PC-9 (cell line): ENCODE measurements around the gene SPATA17. TPM values are rescaled to one million over a fixed set of nuclear protein-coding genes. Genes with fewer than 3 reads are reported as not detected.

ENCODE experiments used
- BruUV-seq: library from RNA; stranded (reverse); fragments of 400-500 nt; replicated peaks from 2 replicates; lab custom pipeline; 2021; lab: Mats Ljungman, UMichigan
- CTCF ChIA-PET: fragments of 300-600 bp; sonication (Branson Sonifier 250); formaldehyde crosslinking; loops from one replicate; lab custom pipeline; 2022; ENCODE audit warnings: antibody characterized with exemption; lab: Charles Lee
- POLR2A ChIA-PET: fragments of 300-600 bp; sonication (Branson Sonifier 250); formaldehyde crosslinking; loops from one replicate; lab custom pipeline; 2022; ENCODE audit warnings: antibody characterized with exemption; ENCODE audit not compliant: unreplicated experiment; lab: Charles Lee
- DNase-seq, 2 experiments: peaks; one replicate each; pipeline versions ENCODE4 v3.0.0 to v3.0.0-alpha.2; 2015 to 2022; ENCODE audit warnings: mixed read lengths in 1 of 2
- H2AFZ ChIP-seq: fragments of 200-600 bp; sonication (generic); 2 replicates; pipeline ENCODE4 v1.8.1; 2017; ENCODE audit warnings: antibody characterized with exemption
- H3F3A ChIP-seq: fragments of 200-600 bp; sonication (generic); 2 replicates; pipeline ENCODE4 v1.8.1; 2017; ENCODE audit warnings: antibody characterized with exemption, mild to moderate bottlenecking, low read depth; ENCODE audit not compliant: insufficient read depth
- H3K27ac ChIP-seq: fragments of 200-600 bp; sonication (generic); 2 replicates; pipeline ENCODE4 v1.6.1; 2016; ENCODE audit warnings: mixed run types
- H3K27me3 ChIP-seq: fragments of 200-600 bp; sonication (generic); 2 replicates; pipeline ENCODE4 v1.6.1; 2016; ENCODE audit warnings: low read depth, mixed run types; ENCODE audit not compliant: insufficient read depth
- H3K36me3 ChIP-seq: fragments of 200-600 bp; sonication (generic); 2 replicates; pipeline ENCODE4 v1.6.1; 2016; ENCODE audit warnings: low read depth, mixed run types
- H3K4me1 ChIP-seq: fragments of 200-600 bp; sonication (generic); replicated peaks from 2 replicates; pipeline ENCODE4 v1.6.1; 2016; ENCODE audit warnings: mixed run types; ENCODE audit not compliant: insufficient read depth
- H3K4me2 ChIP-seq: fragments of 200-600 bp; sonication (generic); 2 replicates; pipeline ENCODE4 v1.6.1; 2017; ENCODE audit warnings: mixed run types
- H3K4me3 ChIP-seq: fragments of 200-600 bp; sonication (generic); 2 replicates; pipeline ENCODE4 v1.6.1; 2016; ENCODE audit warnings: mixed run types
- H3K79me2 ChIP-seq: fragments of 200-600 bp; sonication (generic); 2 replicates; pipeline ENCODE4 v1.6.1; 2017; ENCODE audit warnings: low read depth, mixed run types
- H3K9me2 ChIP-seq: fragments of 200-600 bp; sonication (generic); 2 replicates; pipeline ENCODE4 v1.8.1; 2017; ENCODE audit warnings: mild to moderate bottlenecking; ENCODE audit not compliant: insufficient read depth
- H3K9me3 ChIP-seq: fragments of 200-600 bp; sonication (generic); 2 replicates; pipeline ENCODE4 v1.8.1; 2016; ENCODE audit warnings: low read depth; ENCODE audit not compliant: insufficient read depth
- H4K20me1 ChIP-seq: fragments of 200-600 bp; sonication (generic); 2 replicates; pipeline ENCODE4 v1.8.1; 2017; ENCODE audit not compliant: insufficient read depth
- CTCF ChIP-seq: fragments of 200-600 bp; sonication (generic); conservative IDR thresholded peaks from 2 replicates; pipeline ENCODE4 v1.6.1; 2017; ENCODE audit warnings: mixed run types, antibody characterized with exemption, mild to moderate bottlenecking, moderate library complexity
- EZH2 ChIP-seq: fragments of 200-600 bp; sonication (generic); IDR thresholded peaks from 2 replicates; pipeline ENCODE4 v1.8.0; 2017; ENCODE audit warnings: antibody characterized with exemption, low read depth
- intact Hi-C: fragments of 100-400 bp; cut with micrococcal nuclease; formaldehyde crosslinking; loops from one replicate; pipeline ENCODE4 v1.10.0; 2022; ENCODE audit not compliant: unreplicated experiment
- total RNA-seq: library from RNA; stranded (reverse); gene quantifications from 2 replicates; pipeline ENCODE4 v1.2.3, GENCODE V29; 2021

SPATA17 gene
- total RNA-seq, 1 experiment from 2014 or later = 8.9 TPM

DNA sequence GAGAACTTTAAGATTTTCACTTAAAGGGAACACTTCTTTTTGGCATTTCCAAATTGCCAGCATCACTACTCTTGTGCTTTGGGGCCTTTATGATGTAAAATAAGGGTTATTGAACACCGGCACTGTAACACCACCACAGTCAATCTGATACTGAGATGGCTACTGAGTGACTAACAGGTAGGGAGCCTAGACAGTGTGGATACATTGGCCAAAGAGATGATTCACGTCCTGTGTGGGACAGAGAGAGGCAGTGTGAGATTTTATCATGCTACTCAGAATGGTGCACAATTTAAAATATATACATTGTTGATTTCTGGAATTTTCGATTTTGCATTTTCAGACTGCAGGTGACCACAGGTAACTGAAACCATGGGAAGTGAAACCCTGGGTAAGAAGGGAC lies 261.6 kb downstream of the SPATA17 start:
- Histone ChIP-seq H3K9me2 (no peaks in the 10 kb centered on the region), H4K20me1 (no peaks in the 10 kb centered on the region), H3F3A (no peaks in the 10 kb centered on the region), H3K79me2 (no peaks in the 10 kb centered on the region), H3K4me1 (no peaks in the 10 kb centered on the region), H3K36me3 (no peaks in the 10 kb centered on the region), H3K27me3 (no peaks in the 10 kb centered on the region), H3K27ac (no peak overlapping the region), H3K9me3 (no peaks in the 10 kb centered on the region), H3K4me2 (no peak overlapping the region), H3K4me3 (no peak overlapping the region), H2AFZ (no peak overlapping the region)
- DNase-seq = no peak
- TF ChIP-seq EZH2 (no peak), CTCF (no peak)
- ChIA-PET CTCF (no interaction called here), POLR2A (no interaction called here)
- intact Hi-C loops = no loop called here
- BruUV-seq = no TSS peak

GRCh38 chr1:217895841-217896240 lies 264.7 kb downstream of the SPATA17 start:
- ChIA-PET POLR2A (no interaction called here), CTCF (no interaction called here)
- TF ChIP-seq EZH2 (no peak), CTCF (no peak)
- Histone ChIP-seq H3K27ac (no peak overlapping the region), H3K4me2 (no peak overlapping the region), H3K9me3 (no peaks in the 10 kb centered on the region), H3K36me3 (no peaks in the 10 kb centered on the region), H3K27me3 (no peaks in the 10 kb centered on the region), H3F3A (no peaks in the 10 kb centered on the region), H3K79me2 (no peaks in the 10 kb centered on the region), H2AFZ (no peak overlapping the region), H3K4me1 (no peaks in the 10 kb centered on the region), H3K4me3 (no peak overlapping the region), H4K20me1 (no peaks in the 10 kb centered on the region), H3K9me2 (no peaks in the 10 kb centered on the region)
- no TSS peak for BruUV-seq
- intact Hi-C loops = no loop called here
- DNase-seq = no peak

GRCh38 chr1:217896490-217896889 lies 265.3 kb downstream of the SPATA17 start:
- POLR2A ChIA-PET = no interaction called here
- intact Hi-C loops = no loop called here
- CTCF ChIA-PET = no interaction called here
- no peak for DNase-seq
- H3K4me1 ChIP-seq = no peaks in the 10 kb centered on the region
- H3K79me2 ChIP-seq = no peaks in the 10 kb centered on the region
- no peak overlapping the region for H3K4me3 ChIP-seq
- no TSS peak for BruUV-seq
- no peaks in the 10 kb centered on the region for H3K9me2 ChIP-seq
- no peak for TF ChIP-seq EZH2
- H3F3A ChIP-seq = no peaks in the 10 kb centered on the region
- no peaks in the 10 kb centered on the region for H4K20me1 ChIP-seq
- H3K27me3 ChIP-seq = no peaks in the 10 kb centered on the region
- no peaks in the 10 kb centered on the region for H3K9me3 ChIP-seq
- no peak overlapping the region for H2AFZ ChIP-seq
- no peak overlapping the region for H3K4me2 ChIP-seq
- no peaks in the 10 kb centered on the region for H3K36me3 ChIP-seq
- no peak overlapping the region for H3K27ac ChIP-seq

DNA sequence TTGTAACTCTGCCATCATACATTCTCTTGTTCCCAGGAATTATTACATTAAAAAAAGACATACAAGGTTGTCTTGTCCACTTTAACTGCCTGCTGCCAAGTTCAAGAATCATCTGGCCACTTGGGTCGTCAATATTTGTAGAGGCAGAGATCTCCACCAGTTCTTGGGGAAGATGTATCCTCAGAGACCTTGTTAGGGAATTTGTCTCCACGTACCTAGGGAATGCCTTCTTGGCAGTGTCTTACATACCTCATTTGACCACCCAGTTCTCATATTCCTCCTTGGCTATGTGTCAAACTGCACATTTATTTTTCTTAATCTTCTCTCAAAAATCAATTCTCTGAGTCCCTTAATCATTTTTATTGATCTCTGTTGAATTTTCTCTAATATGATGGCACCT lies 266.0 kb downstream of the SPATA17 start:
- Histone ChIP-seq H3K27ac (no peak overlapping the region), H4K20me1 (no peaks in the 10 kb centered on the region), H3K4me1 (no peaks in the 10 kb centered on the region), H3K4me3 (no peak overlapping the region), H3K9me3 (no peaks in the 10 kb centered on the region), H3K36me3 (no peaks in the 10 kb centered on the region), H3K79me2 (no peaks in the 10 kb centered on the region), H3K9me2 (no peaks in the 10 kb centered on the region), H3K27me3 (no peaks in the 10 kb centered on the region), H3K4me2 (no peak overlapping the region), H3F3A (no peaks in the 10 kb centered on the region), H2AFZ (no peak overlapping the region)
- TF ChIP-seq EZH2 (no peak), CTCF (no peak)
- intact Hi-C loops = no loop called here
- ChIA-PET CTCF (no interaction called here), POLR2A (no interaction called here)
- no peak for DNase-seq
- no TSS peak for BruUV-seq
